ENCODE measurements around the gene FNBP1. TPM values are rescaled to one million over a fixed set of nuclear protein-coding genes. Genes with fewer than 3 reads are reported as not detected.

FNBP1 gene
- total RNA-seq, 1 donor from 2014 or later: 47.1 TPM

- no peak overlapping the region for H3K4me3 ChIP-seq
- H3K9me3 ChIP-seq: no peaks in the 10 kb centered on the region
- intact Hi-C loops (cut with DNase I): no loop called here
- H3K27me3 ChIP-seq: no peaks in the 10 kb centered on the region
- H3K27ac ChIP-seq: no peak overlapping the region
- no peak for DNase-seq (ENCODE audit: extremely low spot score in 2 of 2)
- H3K36me3 ChIP-seq: peaks cover 0 to 58% of the 10 kb centered on the region in 2 donors
- H3K4me1 ChIP-seq: no peaks in the 10 kb centered on the region
- TF ChIP-seq CTCF (IDR thresholded peaks at IDR 0.05): no peak
- TF ChIP-seq POLR2A (IDR thresholded peaks at IDR 0.05): no peak
- no peak for TF ChIP-seq POLR2AphosphoS5 (IDR thresholded peaks at IDR 0.05; ENCODE audit: insufficient read depth in 1 of 2, low read depth in 1 of 2)
These were observed 142.5 kb downstream of the FNBP1 start for GRCh38 chr9:129900263-129901027.

- Histone ChIP-seq H3K36me3 (peaks cover 0 to 66% of the 10 kb centered on the region in 2 donors), H3K27ac (no peak overlapping the region), H3K4me3 (no peak overlapping the region), H3K9me3 (no peaks in the 10 kb centered on the region), H3K27me3 (no peaks in the 10 kb centered on the region), H3K4me1 (no peaks in the 10 kb centered on the region)
- no peak for DNase-seq (ENCODE audit: extremely low spot score in 2 of 2)
- TF ChIP-seq POLR2A (IDR thresholded peaks at IDR 0.05): no peak
- TF ChIP-seq POLR2AphosphoS5 (IDR thresholded peaks at IDR 0.05; ENCODE audit: insufficient read depth in 1 of 2, low read depth in 1 of 2): no peak
- no peak for TF ChIP-seq CTCF (IDR thresholded peaks at IDR 0.05)
- intact Hi-C loops (cut with DNase I): no loop called here
These were observed 143.4 kb downstream of the FNBP1 start for GRCh38 chr9:129899620-129900019.

- intact Hi-C loops (cut with DNase I): no loop called here
- no peaks in the 10 kb centered on the region for H3K9me3 ChIP-seq
- no peak overlapping the region for H3K27ac ChIP-seq
- DNase-seq (ENCODE audit: extremely low spot score in 2 of 2): no peak
- H3K27me3 ChIP-seq: no peaks in the 10 kb centered on the region
- H3K4me3 ChIP-seq: no peak overlapping the region
- peaks cover 0 to 57% of the 10 kb centered on the region in 2 donors for H3K36me3 ChIP-seq
- H3K4me1 ChIP-seq: no peaks in the 10 kb centered on the region
- TF ChIP-seq POLR2A (IDR thresholded peaks at IDR 0.05) (no peak), CTCF (IDR thresholded peaks at IDR 0.05) (no peak), POLR2AphosphoS5 (IDR thresholded peaks at IDR 0.05; ENCODE audit: insufficient read depth in 1 of 2, low read depth in 1 of 2) (no peak)
These were observed 144.8 kb downstream of the FNBP1 start for GRCh38 chr9:129898185-129898584.

- no peaks in the 10 kb centered on the region for H3K9me3 ChIP-seq
- H3K27ac ChIP-seq: no peak overlapping the region
- peaks cover 0 to 51% of the 10 kb centered on the region in 2 donors for H3K36me3 ChIP-seq
- H3K4me3 ChIP-seq: no peak overlapping the region
- no peaks in the 10 kb centered on the region for H3K4me1 ChIP-seq
- intact Hi-C loops (cut with DNase I): no loop called here
- no peak for DNase-seq (ENCODE audit: extremely low spot score in 2 of 2)
- no peak for TF ChIP-seq CTCF (IDR thresholded peaks at IDR 0.05)
- TF ChIP-seq POLR2AphosphoS5 (IDR thresholded peaks at IDR 0.05; ENCODE audit: insufficient read depth in 1 of 2, low read depth in 1 of 2): no peak
- no peak for TF ChIP-seq POLR2A (IDR thresholded peaks at IDR 0.05)
- H3K27me3 ChIP-seq: no peaks in the 10 kb centered on the region
These were observed 145.7 kb downstream of the FNBP1 start for GRCh38 chr9:129897263-129897662.

Measured in vagina (tissue), 2 donors.